Liver (tissue), 9 donors: ENCODE data around the gene NRF1. TPM values are rescaled to one million over a fixed set of nuclear protein-coding genes. Genes with fewer than 3 reads are reported as not detected.

Source experiments
- DNase-seq: peaks from one replicate; pipeline ENCODE4 v3.0.0-alpha.2; 2017; ENCODE audit warnings: low spot score
- H3K27ac ChIP-seq, 2 donors: one replicate each; pipeline ENCODE4 v1.7.0; 2013; ENCODE audit warnings: inconsistent platforms in 2 of 2, low read length in 2 of 2, control low read depth in 1 of 2, low read depth in 1 of 2, mild to moderate bottlenecking in 1 of 2
- H3K27me3 ChIP-seq, 4 donors: one replicate each; pipeline versions ENCODE4 v1.6.1 to v1.7.0; 2013; ENCODE audit warnings: low read length in 3 of 4, inconsistent platforms in 1 of 4, mild to moderate bottlenecking in 1 of 4, moderate library complexity in 1 of 4; ENCODE audit not compliant: control insufficient read depth in 4 of 4, insufficient read depth in 4 of 4
- H3K36me3 ChIP-seq, 4 donors: one replicate each; pipeline versions ENCODE4 v1.6.1 to v1.7.0; 2013; ENCODE audit warnings: low read length in 3 of 4, mild to moderate bottlenecking in 3 of 4, low read depth in 1 of 4, moderate library complexity in 1 of 4; ENCODE audit not compliant: control insufficient read depth in 4 of 4, insufficient read depth in 3 of 4
- H3K4me1 ChIP-seq, 4 donors: one replicate each; pipeline versions ENCODE4 v1.6.1 to v1.7.0; 2013; ENCODE audit warnings: low read length in 3 of 4, mild to moderate bottlenecking in 3 of 4, moderate library complexity in 1 of 4; ENCODE audit not compliant: control insufficient read depth in 4 of 4, insufficient read depth in 4 of 4
- H3K4me3 ChIP-seq, 3 donors: one replicate each; pipeline versions ENCODE4 v1.6.1 to v1.7.0; 2013; ENCODE audit warnings: low read length in 3 of 3, control low read depth in 1 of 3, low read depth in 1 of 3, mild to moderate bottlenecking in 1 of 3
- H3K9ac ChIP-seq, 2 donors: one replicate each; pipeline ENCODE4 v1.7.0; 2013; ENCODE audit warnings: low read length in 2 of 2, mild to moderate bottlenecking in 2 of 2, moderate library complexity in 2 of 2, control low read depth in 1 of 2, low read depth in 1 of 2
- H3K9me3 ChIP-seq, 4 donors: one replicate each; pipeline versions ENCODE4 v1.6.1 to v1.7.0; 2013; ENCODE audit warnings: low read length in 3 of 4; ENCODE audit not compliant: control insufficient read depth in 4 of 4
- ATF3 ChIP-seq: IDR thresholded peaks from 2 replicates; pipeline ENCODE4 v1.6.1; 2016; ENCODE audit warnings: antibody characterized with exemption
- CTCF ChIP-seq: fragments of 150-350 bp; IDR thresholded peaks from 2 replicates; pipeline ENCODE4 v1.5.1; 2017; ENCODE audit warnings: improper control_type of control experiment, low read depth, low read length; ENCODE audit not compliant: missing input control
- EGR1 ChIP-seq, 2 donors: IDR thresholded peaks; 2 replicates each; pipeline ENCODE4 v1.6.1; 2016 to 2018; ENCODE audit warnings: antibody characterized with exemption in 2 of 2, low read depth in 2 of 2
- FOXA1 ChIP-seq: IDR thresholded peaks from 2 replicates; pipeline ENCODE4 v1.6.1; 2016; ENCODE audit warnings: antibody characterized with exemption
- FOXA2 ChIP-seq: IDR thresholded peaks from 2 replicates; pipeline ENCODE4 v1.6.1; 2016; ENCODE audit warnings: antibody characterized with exemption
- GABPA ChIP-seq, 2 donors: IDR thresholded peaks in 1 of 2; conservative IDR thresholded peaks in 1 of 2; 2 replicates each; pipeline ENCODE4 v1.6.1; 2016; ENCODE audit warnings: antibody characterized with exemption in 2 of 2, mild to moderate bottlenecking in 1 of 2, moderate library complexity in 1 of 2
- HNF4A ChIP-seq, 2 donors: conservative IDR thresholded peaks; 2 replicates each; pipeline ENCODE4 v1.6.1; 2016; ENCODE audit warnings: antibody characterized with exemption in 2 of 2, mild to moderate bottlenecking in 2 of 2
- HNF4G ChIP-seq: IDR thresholded peaks from 2 replicates; pipeline ENCODE4 v1.6.1; 2016; ENCODE audit warnings: antibody characterized with exemption
- JUND ChIP-seq, 2 donors: IDR thresholded peaks; 2 replicates each; pipeline ENCODE4 v1.6.1; 2016; ENCODE audit warnings: antibody characterized with exemption in 2 of 2
- MAX ChIP-seq: IDR thresholded peaks from 2 replicates; pipeline ENCODE4 v1.6.1; 2016; ENCODE audit warnings: antibody characterized with exemption
- NR2F2 ChIP-seq: IDR thresholded peaks from 2 replicates; pipeline ENCODE4 v1.6.1; 2016; ENCODE audit warnings: antibody characterized with exemption
- RAD21 ChIP-seq, 2 donors: IDR thresholded peaks; 2 replicates each; pipeline ENCODE4 v1.6.1; 2016; ENCODE audit warnings: antibody characterized with exemption in 2 of 2, mild to moderate bottlenecking in 2 of 2
- REST ChIP-seq: IDR thresholded peaks from 2 replicates; pipeline ENCODE4 v1.6.1; 2016; ENCODE audit warnings: antibody characterized with exemption, mild to moderate bottlenecking
- RXRA ChIP-seq, 2 donors: IDR thresholded peaks; 2 replicates each; pipeline ENCODE4 v1.6.1; 2017 to 2018; ENCODE audit warnings: antibody characterized with exemption in 2 of 2, mild to moderate bottlenecking in 1 of 2
- SP1 ChIP-seq: IDR thresholded peaks from 2 replicates; pipeline ENCODE4 v1.6.1; 2018; ENCODE audit warnings: antibody characterized with exemption, mild to moderate bottlenecking
- TAF1 ChIP-seq: conservative IDR thresholded peaks from 2 replicates; pipeline ENCODE4 v1.6.1; 2016; ENCODE audit warnings: antibody characterized with exemption, mild to moderate bottlenecking
- YY1 ChIP-seq: IDR thresholded peaks from 2 replicates; pipeline ENCODE4 v1.6.1; 2016; ENCODE audit warnings: antibody characterized with exemption, mild to moderate bottlenecking
- ZBTB33 ChIP-seq: IDR thresholded peaks from 2 replicates; pipeline ENCODE4 v1.6.1; 2016; ENCODE audit warnings: antibody characterized with exemption
- WGBS: extraction: QIAGEN DNeasy Blood & Tissue Kit; methylation state at CpG from one replicate; pipeline ENCODE4 v1.1.7; 2013; 5-methylcytosine and 5-hydroxymethylcytosine counted together
- polyA plus RNA-seq, 2 donors: library from polyadenylated mRNA; stranded (reverse) in 1 of 2; unstranded in 1 of 2; fragments of 200-250 nt in 1 of 2; fragments of >200 nt in 1 of 2; fragmentation: Nextera tagmentation in 1 of 2; extraction: Ambion mirVana in 1 of 2; gene quantifications; one replicate each; pipeline versions ENCODE4 v1.2.1 to v1.2.3, GENCODE V29; 2013 to 2015
- total RNA-seq, 2 donors: library from RNA; depleted of rRNA; stranded (reverse); fragments of >200 nt; gene quantifications; one replicate each; pipeline ENCODE4 v1.2.3, GENCODE V29; 2014
- donor health status: healthy.
- donor health status: healthy.
- donor health status: healthy.
- donor health status: healthy.
- donor health status: healthy.

Gene NRF1
- total and polyA plus RNA-seq, 4 donors = 1.3 to 14.8 (median 5.3) TPM

GRCh38 chr7:129773328-129773731 is 161.8 kb downstream of the NRF1 start:
- TF ChIP-seq SP1 (no peak), NR2F2 (no peak), MAX (no peak), FOXA1 (no peak), HNF4A (conservative IDR thresholded peaks at IDR 0.05) (no peak), YY1 (no peak), TAF1 (no peak), FOXA2 (no peak), JUND (IDR thresholded peaks at IDR 0.05) (no peak), RAD21 (IDR thresholded peaks at IDR 0.05) (no peak), EGR1 (IDR thresholded peaks at IDR 0.05; ENCODE audit: low read depth in 2 of 2) (no peak), ZBTB33 (no peak), GABPA (IDR thresholded peaks at IDR 0.05 in 1 of 2, conservative IDR thresholded peaks at IDR 0.05 in 1 of 2) (no peak), CTCF (no peak), HNF4G (no peak), ATF3 (no peak), REST (no peak), RXRA (IDR thresholded peaks at IDR 0.05) (no peak)
- WGBS = 86% methylated on average over 5 of the region's 5 CpGs
- no peak overlapping the region for H3K9ac ChIP-seq
- no peaks in the 10 kb centered on the region for H3K4me1 ChIP-seq
- H3K9me3 ChIP-seq = no peaks in the 10 kb centered on the region
- no peaks in the 10 kb centered on the region for H3K36me3 ChIP-seq
- no peak overlapping the region for H3K27ac ChIP-seq
- DNase-seq = no peak
- H3K27me3 ChIP-seq = peaks cover 0 to 8% (median under 1%) of the 10 kb centered on the region in 4 donors
- no peak overlapping the region for H3K4me3 ChIP-seq
